Left ventricle myocardium superior (tissue), 1 donor: ENCODE results near the gene GATA2. TPM values are rescaled to one million over a fixed set of nuclear protein-coding genes. Genes with fewer than 3 reads are reported as not detected.

Experiments
- ATAC-seq: fragments of 200-7000 bp; cut with Tn5 transposase; one replicate; pipeline ENCODE4 v1.9.1; 2020; ENCODE audit warnings: mild to moderate bottlenecking, moderate library complexity
- DNase-seq: peaks from one replicate; pipeline ENCODE4 v3.0.0-alpha.2; 2020
- intact Hi-C: fragments of 100-400 bp; cut with micrococcal nuclease; formaldehyde crosslinking; loops from one replicate; pipeline ENCODE4 v1.11.0; 2022
- total RNA-seq: library from RNA; stranded (reverse); fragmentation: NEBNext Ultra II Directional; extraction: Animal tissue kit (Norgen Biotek cat#: 25700); gene quantifications from one replicate; pipeline ENCODE4 v1.2.1, GENCODE V29; 2021
- donor health status: DM: no; HTN: yes; CAD: no; lungs with severe emphysema.

The GATA2 gene
- total RNA-seq, 1 donor from 2014 or later = 8.0 TPM

DNA sequence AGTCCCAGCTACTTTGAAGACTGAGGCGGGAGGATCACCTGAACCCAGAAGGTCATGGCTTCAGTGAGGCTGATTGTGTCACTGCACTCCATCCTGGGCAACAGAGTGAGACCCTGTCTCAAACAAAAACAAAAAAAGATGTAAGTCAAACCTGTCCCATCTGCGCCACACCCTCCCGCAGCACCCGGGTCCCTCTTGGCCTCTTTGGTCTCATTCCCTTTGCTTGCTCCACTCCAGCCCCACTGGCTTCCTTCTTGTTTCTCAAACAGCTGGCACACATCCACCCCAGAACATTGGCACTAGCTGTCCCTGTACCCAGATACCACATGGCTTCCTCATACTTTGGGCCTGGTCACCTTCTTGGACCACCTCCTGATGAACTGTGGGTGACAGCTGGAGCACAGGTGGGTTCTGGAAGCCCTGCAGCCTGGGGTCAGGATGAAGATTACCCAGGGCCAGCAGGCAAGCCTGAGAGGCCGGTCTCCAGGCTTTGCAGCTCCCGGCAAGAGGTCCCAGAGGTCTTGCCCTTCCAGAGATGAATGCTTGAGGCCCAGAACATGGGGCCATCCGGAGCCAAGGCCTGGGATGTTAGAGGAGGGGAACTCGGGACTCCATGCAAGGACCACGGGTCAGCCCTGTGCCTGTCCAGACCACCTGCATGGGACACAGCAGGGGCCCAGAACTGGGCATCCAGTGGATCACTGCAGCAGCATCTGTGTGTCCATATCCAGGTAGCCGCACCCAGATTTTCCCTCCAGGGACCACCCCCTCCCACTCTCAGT lies 10.9 kb upstream of the GATA2 start:
- intact Hi-C loops = no loop called here
- ATAC-seq (no peak), DNase-seq (no peak)

DNA sequence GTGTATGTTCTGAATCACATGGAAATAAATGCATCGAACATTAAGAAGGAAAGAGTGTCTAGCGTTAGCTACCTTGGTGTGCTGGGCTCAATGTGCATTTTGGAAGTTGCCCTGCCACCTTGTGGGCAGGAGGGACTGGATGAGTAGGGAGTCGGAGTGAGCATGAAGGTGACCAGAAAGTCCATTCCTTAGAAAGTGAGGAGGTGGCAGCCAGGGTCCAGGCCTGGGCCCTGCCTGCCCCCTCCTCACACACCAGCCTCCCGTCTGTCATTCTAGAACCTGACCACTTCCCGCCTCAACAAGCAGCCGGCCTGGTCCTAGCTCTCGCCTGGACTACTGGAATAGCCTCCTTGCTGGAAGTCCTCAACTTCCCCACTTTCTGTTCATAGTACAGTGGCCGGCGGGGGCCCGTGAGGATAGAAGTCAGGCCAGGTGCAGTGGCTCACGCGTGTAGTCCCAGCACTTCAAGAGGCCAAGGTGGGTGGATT lies 10.2 kb upstream of the GATA2 start:
- intact Hi-C loops = no loop called here
- no peak for DNase-seq
- ATAC-seq = peak; percentile 34

DNA sequence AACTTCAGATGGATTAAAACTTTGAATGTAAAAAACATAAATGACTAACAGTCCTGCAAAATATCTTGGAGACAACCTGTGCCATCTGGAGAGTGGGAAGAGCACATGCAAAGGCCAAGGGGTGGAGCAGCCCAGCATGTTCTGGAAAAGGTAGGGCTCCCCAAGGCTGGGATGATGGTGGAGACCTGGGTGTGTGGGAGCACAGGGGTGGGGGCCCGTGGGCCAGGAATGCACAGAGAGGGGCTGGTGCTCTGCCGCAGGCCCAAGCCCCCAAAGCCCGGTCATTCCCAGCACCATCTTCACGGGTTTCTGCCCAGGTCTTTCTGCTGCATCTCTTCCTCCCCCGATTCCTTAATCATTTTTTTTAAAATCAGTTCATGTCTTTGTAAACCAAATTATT lies 9.7 kb upstream of the GATA2 start:
- intact Hi-C loops = no loop called here
- ATAC-seq = no peak
- no peak for DNase-seq

DNA sequence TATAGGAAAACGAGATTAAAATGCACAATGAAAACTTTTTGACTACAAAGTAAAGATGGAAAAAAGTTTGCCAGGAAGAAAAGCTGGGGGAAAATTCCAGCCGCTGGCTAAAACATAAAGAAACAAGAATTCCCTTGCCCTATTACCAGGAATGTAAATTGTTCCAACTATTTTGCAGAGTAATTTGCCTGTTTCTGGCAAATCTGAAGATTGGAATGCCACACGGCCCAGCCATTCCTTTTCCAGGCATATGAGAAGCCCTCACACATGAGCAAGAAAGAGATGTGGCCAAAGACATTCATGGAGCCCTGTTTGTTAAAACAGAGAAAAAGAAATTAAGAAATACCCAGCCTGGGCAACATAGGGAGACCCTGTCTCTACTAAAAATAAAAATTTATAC lies 8.4 kb upstream of the GATA2 start:
- ATAC-seq = no peak
- intact Hi-C loops = no loop called here
- no peak for DNase-seq

DNA sequence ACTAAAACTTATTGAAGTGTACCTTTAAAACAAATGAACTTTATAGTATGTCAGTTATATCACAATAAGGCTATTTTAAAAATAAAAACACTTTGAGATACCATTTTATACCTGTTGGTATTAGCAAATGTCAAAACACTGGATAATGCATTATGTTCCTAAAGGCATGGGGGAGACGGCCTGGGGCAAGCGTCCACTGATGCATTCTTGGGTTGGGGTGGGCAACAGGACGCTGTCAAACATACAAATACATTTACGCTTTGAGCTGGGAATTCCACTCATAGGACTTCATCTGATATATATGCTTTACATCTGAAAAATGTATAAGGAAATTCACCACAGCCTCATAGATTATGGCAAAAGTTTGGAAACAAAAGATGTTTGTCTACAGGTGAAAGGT lies 7.6 kb upstream of the GATA2 start:
- intact Hi-C loops = no loop called here

DNA sequence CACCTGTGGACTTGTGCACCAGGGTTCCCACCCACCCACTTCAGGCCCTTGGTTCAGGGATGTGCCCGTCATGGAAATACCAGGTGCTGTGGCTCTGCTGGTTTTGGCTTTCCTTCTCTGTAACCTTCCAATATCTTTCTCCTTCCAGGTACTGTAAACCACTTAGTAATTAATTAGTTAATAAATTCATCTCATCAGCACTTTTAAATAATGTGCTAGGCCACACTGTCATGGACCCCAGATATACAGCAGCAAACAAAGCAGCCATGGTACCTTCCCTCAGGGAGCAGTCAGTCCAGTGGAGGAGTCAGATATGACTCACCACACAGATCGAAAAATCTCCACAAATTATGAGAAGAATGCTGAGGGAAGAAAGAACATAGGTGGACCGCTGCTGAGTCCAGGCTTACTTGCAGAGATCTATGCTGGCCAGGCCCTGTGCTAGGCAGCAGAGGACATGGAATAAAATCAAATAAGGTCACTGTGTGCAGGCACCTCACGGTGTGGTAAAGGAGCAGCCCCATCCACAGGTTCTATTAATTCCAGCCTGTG lies 6.8 kb upstream of the GATA2 start:
- intact Hi-C loops = loop anchor here (10.0 kb wide), 1 partner anchor 425 kb away; no protein-coding TSS in a partner anchor
- no peak for ATAC-seq
- DNase-seq = no peak

More for the DNA sequence above, 7.6 kb upstream of the GATA2 start:
- ATAC-seq (no peak), DNase-seq (no peak)

DNA sequence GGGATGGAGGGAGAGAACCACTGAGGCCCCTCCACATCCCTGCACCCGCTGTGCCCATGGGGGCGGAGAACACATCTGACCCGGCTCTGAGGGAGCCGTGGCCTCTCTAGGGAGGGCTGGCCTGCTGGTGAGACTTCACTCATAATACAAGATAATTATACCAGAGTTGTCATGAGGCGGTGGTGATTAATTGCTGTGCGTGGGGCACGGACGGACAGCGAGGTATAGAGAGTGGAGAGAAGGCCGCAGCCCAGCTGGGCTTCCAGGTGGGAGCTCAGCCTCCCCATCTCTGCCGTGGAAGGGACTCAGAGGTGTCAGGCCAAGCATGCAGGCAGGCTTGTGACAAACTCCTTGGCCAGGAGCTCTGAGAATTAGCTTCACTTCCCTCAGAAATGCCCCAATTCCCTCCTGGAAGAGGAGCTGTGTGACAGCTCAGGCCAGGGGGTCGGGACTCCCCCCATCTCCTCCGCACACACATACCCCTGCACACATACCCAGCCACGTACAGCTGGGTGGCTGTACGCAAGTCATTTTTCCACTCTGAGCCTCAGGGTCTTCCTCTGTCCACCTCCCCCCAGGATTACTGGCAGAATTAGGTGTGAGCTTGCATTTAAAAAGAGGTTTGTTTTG lies 6.0 kb upstream of the GATA2 start:
- DNase-seq = no peak
- no peak for ATAC-seq
- intact Hi-C loops = loop anchor here (10.0 kb wide), 1 partner anchor 424 kb away; no protein-coding TSS in a partner anchor

DNA sequence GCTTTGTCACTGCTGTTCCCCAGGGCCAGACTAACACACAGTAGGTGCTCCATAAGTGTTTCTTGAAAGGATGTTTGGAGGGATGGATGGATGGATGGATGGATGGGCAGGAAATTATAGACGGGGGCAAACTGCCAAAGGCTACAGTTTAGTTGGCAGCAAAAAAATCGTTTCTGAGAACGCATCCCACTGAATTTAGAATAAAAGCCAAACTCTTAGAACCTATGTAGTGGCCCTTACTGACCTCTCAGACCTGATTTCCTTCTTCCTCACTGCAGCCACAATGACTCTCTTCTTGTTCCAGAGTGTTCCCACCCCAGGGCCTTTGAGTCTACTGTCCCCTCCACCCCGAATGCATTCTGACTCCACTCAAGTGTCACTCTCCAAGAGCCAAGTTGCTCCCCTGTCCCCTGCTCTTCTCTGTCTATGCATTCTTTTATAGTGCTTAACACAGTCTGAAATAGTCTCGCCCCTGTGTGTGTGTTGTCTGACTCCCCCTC lies 5.2 kb upstream of the GATA2 start:
- ATAC-seq (no peak), DNase-seq (no peak)
- intact Hi-C loops = loop anchor here (10.0 kb wide), 1 partner anchor 423 kb away; no protein-coding TSS in a partner anchor

DNA sequence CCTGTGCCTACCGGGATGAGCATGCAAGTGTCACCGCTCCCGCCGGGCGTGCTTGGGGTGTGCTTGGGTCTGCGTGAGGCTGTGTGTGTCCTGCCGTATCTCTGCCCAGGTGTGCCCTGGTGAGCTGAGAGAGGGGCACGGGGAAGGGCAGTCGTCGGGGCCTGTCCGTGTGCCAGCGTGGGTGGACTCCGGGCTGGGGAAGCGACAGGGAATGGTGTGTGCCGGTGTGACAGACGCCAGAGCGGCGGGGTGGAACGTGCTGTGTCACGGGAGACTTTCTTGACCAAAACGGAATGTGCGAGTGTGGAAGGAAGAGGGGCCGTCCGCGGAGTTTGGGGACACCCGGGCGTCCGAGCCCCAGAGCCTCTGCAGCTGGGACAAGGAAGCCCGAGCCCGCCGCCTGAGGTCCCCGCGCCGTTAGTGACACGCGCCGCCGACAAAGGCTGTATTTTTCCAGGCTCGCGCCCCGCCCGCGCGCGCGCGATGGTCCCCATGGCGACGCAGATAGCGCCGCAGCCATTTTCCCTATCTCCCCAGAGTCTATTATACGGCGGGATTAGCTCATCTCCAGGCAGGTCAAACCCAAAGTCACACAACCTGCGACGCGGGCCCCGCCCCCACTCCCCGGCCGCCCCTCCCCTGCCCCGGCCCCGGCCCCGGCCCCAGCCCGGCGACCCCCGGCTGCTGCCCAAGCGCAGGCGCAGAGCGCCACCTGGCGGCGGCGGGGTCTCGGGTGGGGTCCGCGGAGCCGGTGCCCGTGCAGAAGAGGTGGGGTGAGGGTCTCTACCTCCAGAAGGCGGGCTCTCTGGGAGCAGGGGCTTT lies 4.5 kb upstream of the GATA2 start:
- intact Hi-C loops = loop anchor here (10.0 kb wide), 1 partner anchor 423 kb away; no protein-coding TSS in a partner anchor
- DNase-seq (peak; percentile 79), ATAC-seq (peak; percentile 82)

DNA sequence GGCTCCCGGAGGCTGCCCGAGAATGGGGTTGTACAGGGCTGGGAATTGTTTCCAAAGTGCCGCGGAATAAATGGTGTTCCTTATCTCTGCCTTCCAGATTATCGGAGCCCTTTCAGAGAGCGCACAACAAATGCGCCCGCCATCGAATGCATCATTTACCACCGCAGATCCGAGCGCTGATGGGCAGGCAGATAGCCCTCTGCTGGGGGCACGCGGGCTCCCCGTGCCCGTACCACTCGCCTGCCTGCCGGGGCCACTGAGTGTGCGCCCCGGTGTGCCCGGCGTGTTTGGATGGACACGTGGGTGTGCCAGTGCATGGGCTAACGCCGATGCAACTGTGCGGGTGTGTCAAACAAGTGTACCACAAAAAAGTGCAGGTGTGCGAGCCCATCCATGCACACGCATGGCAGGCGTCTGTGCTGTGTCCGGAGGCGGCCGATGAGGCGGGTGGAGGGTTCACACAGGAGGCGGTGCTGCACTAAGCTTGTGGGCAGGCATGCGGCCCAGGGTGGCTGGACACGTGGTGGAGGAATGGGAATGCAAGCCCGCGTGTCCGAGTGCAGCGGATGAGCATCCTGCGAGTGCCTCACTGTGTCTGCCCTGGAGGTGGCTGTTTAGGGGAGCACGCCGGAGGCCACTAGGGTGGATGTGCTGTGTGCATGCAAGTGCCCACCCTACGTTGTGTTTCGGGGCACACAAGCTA lies 3.8 kb upstream of the GATA2 start:
- DNase-seq = peak; percentile 46
- peak; percentile 50 for ATAC-seq
- intact Hi-C loops = loop anchor here (10.0 kb wide), 1 partner anchor 422 kb away; no protein-coding TSS in a partner anchor

DNA sequence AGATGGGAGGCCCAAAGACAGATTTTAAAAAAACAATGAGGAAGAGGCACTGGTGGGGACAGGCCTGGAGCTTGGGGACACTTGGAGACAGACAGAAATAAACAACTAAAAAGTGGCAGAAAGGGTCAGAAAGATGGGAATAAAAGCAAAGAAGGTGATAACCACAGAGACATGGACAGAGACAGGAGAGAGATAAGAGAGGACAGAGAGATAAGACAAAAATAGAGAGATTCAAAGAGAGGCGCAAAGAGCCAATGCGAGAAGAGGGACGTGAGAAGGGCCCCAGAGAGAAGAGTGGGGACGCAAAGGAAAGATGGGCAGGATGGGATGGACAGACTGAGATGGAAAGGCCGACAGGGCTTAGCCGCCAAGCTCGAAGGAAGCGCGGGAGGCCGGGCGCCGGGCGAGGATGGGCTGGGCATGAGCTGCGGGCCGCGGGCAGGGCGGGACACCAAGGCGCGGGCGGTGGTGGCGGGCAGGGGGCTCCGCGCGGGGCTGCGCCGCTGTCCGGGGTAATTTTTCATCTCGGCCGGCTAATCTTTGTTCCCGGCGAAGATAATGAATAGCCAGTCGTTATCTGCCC lies 3.1 kb upstream of the GATA2 start:
- ATAC-seq (no peak), DNase-seq (no peak)
- intact Hi-C loops = loop anchor here (10.0 kb wide), 1 partner anchor 421 kb away; no protein-coding TSS in a partner anchor

DNA sequence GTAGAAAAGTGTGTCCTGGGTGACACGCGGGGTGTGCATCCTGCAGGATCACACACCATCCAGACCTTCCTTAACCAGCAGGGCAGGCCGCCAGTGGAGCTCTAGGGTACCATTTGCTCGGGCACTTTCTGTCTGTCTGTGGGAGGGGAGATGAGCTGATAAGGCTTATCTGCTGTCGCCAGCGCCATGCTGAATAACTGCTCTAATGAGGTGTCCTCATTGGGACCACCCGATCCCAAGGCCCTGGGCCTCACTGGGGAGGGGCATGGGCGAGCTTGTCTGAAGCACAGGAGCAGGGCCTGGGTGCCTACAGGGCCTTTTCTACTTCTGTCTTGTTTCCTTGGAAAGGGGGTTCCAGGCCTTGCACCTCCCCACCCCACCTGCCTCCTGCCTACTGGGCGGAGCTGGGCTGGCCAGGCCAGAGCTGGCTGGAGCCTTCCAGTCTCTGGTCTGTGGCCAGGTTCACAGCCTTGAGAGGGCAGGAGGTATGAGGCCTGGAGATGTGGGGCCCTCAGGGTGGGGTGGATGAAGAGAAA lies 2.5 kb upstream of the GATA2 start:
- DNase-seq (no peak), ATAC-seq (no peak)
- intact Hi-C loops = loop anchor here (10.0 kb wide), 1 partner anchor 421 kb away; no protein-coding TSS in a partner anchor

DNA sequence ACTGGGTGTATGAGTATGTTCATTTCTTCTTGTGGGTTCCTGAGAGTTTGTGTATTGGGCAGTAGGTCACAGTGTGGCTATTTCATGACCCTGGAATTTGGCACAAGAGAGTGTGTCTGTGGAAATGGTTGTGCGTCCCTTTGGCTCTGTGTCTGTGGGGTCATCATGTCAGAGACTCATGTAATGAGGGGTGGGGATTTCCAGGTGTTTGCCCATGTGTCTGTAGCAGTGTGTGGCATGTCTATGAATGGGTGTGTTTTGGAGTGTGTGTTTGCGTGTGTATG lies 1.3 kb upstream of the GATA2 start:
- ATAC-seq = no peak
- intact Hi-C loops = loop anchor here (10.0 kb wide), 1 partner anchor 420 kb away; no protein-coding TSS in a partner anchor

DNA sequence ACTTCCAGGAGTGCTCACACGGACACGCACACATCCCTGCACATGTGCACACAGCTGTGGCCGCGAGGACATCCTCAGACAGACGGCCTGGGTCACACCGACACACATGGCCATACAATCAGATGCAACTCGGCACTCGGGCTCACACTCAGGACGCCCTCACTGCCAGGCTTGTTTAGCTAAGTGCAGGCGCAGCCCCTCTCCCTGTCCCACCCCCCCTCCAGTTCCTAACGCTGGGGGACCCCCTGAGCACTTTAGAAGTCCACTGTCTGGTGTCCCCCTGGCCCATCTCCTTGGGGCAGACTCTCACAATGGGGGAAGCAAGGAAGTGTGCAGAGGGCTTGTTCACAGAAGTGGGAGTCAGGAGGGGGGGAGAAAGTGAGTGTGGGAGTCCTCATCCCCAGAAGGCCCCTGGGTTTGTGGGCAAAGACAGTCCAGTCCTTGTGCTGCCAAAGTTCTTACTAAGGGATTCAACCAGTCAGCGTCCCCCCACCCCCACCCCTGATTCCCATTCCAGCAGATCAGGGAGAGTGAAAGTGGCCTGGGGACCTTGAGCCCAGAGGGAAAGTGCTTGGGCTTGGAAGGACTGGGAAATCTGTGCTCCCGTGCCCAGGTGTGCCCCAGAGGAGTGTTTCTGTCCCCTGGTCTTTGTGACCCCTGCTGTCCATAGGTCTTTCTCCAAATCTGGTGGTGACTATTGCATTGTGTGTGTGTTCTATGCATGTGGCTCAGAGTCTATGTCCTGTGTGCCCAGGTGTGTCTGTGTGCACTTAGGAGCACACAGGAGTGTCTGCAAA lies 767 bp upstream of the GATA2 start:
- no peak for ATAC-seq
- no peak for DNase-seq
- intact Hi-C loops = loop anchor here (10.0 kb wide), 1 partner anchor 419 kb away; no protein-coding TSS in a partner anchor

More for the DNA sequence above, 1.3 kb upstream of the GATA2 start:
- DNase-seq = no peak

DNA sequence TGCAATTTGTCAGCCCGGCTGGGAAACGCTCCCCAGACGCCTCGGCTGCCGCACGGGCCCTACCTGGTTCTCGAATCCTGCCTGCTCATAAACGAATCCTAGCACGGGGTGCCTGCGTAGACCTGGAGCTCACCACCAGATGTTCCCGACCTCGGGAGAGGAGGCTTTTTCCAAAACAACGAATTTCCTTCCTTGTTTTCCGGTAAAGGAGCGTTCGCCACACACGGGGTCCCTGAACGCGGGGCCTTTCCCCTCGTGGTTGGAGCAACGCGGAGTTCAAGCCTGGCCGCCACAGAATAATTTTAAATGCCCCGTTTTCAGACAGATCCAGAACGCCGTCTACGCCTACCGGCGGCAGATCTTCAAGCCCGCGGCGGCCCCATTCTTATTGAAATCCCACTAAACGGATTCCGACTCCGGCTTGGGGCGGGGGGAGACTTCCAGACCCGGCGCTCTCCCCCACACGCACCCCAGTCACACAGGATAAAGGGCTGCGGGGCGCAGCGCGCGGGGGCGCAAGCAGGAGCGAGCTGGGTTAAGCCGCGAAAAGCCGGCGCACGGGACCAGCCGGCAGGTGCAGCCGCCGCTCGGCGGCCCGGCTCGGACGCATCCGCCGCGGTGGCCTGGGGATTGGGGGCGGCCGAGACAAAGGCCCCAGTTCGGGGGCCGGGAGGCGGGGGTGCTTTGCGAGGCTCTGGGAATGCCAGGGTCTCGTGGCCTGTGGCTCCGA lies 895 bp downstream of the GATA2 start:
- ATAC-seq (no peak), DNase-seq (no peak)
- intact Hi-C loops = loop anchor here (10.0 kb wide), 1 partner anchor 417 kb away; no protein-coding TSS in a partner anchor

DNA sequence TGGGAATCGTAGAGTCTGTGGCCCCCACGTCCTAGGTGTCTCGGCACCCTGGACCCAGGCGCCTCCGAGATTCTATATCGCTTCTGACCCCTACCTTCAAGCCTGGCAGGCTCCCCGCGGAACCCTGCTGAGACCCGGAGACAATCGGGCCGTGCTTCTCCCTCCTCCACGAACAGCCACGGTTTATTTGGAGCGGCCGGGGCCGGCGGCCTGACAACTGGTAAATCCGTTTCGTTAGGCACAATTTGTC lies 1.4 kb downstream of the GATA2 start:
- ATAC-seq = no peak
- no peak for DNase-seq
- intact Hi-C loops = loop anchor here (10.0 kb wide), 1 partner anchor 417 kb away; no protein-coding TSS in a partner anchor
